ENCODE measurements around the gene LAMTOR4.
"Not testable (repeated sequence)": the region's sequence is repeated elsewhere in the genome, so short reads cannot be mapped to it uniquely, and the experiment has no call there.

Gene LAMTOR4

GRCh38 chr7:100126931-100127865 is 21.5 kb upstream of the LAMTOR4 start, which contains the start of gene MBLAC1:
Gene MBLAC1 (plus strand): TSS chr7:100126967. CDS start chr7:100127396, 429 bp downstream.
- peaks cover 13% of the 10 kb centered on the region for H3K36me3 Mint-ChIP-seq (ENCODE audit: insufficient read depth)
- H3K27ac Mint-ChIP-seq (ENCODE audit: low read depth): peak within 1 kb of the TSS; percentile 95
- no peaks in the 10 kb centered on the region for H3K9me3 Mint-ChIP-seq
- peaks cover 35% of the 10 kb centered on the region for H3K4me1 Mint-ChIP-seq
- H3K27me3 Mint-ChIP-seq: no peaks in the 10 kb centered on the region
- DNase-seq (ENCODE audit: low spot score in 2 of 2) (peak; percentile 89 to 91), ATAC-seq (replicated peaks; ENCODE audit: extremely low read depth, poor library complexity, severe bottlenecking) (peak; percentile 76)
- peak within 1 kb of the TSS; percentile 98 for H3K4me3 Mint-ChIP-seq

- Mint-ChIP-seq H3K4me3 (peak overlapping the region; percentile 98), H3K27ac (ENCODE audit: low read depth) (no peak overlapping the region), H3K27me3 (no peaks in the 10 kb centered on the region), H3K9me3 (no peaks in the 10 kb centered on the region), H3K4me1 (peaks cover 42% of the 10 kb centered on the region), H3K36me3 (ENCODE audit: insufficient read depth) (peaks cover 14% of the 10 kb centered on the region)
- no peak for ATAC-seq (replicated peaks; ENCODE audit: extremely low read depth, poor library complexity, severe bottlenecking)
- DNase-seq (ENCODE audit: low spot score in 2 of 2): peak in 1 of 2 donors; percentile 20
Measured at GRCh38 chr7:100127866-100128636, 20.7 kb upstream of the LAMTOR4 start.

- Mint-ChIP-seq H3K9me3 (no peaks in the 10 kb centered on the region), H3K27me3 (no peaks in the 10 kb centered on the region), H3K4me1 (peaks cover 42% of the 10 kb centered on the region), H3K36me3 (ENCODE audit: insufficient read depth) (peaks cover 14% of the 10 kb centered on the region), H3K27ac (ENCODE audit: low read depth) (no peak overlapping the region), H3K4me3 (peak overlapping the region; percentile 98)
- ATAC-seq (replicated peaks; ENCODE audit: extremely low read depth, poor library complexity, severe bottlenecking) (no peak), DNase-seq (ENCODE audit: low spot score in 2 of 2) (no peak)
Measured at GRCh38 chr7:100128637-100128963, 20.1 kb upstream of the LAMTOR4 start.

- peaks cover 35% of the 10 kb centered on the region for H3K4me1 Mint-ChIP-seq
- H3K27ac Mint-ChIP-seq (ENCODE audit: low read depth); H3K9me3 Mint-ChIP-seq; H3K27me3 Mint-ChIP-seq; DNase-seq (ENCODE audit: low spot score in 2 of 2); ATAC-seq (replicated peaks; ENCODE audit: extremely low read depth, poor library complexity, severe bottlenecking); H3K4me3 Mint-ChIP-seq: not testable (repeated sequence)
- H3K36me3 Mint-ChIP-seq (ENCODE audit: insufficient read depth): peaks cover 12% of the 10 kb centered on the region
Measured at GRCh38 chr7:100130220-100130607, 18.5 kb upstream of the LAMTOR4 start.

GRCh38 chr7:100130608-100131453 is 17.9 kb upstream of the LAMTOR4 start:
- no peaks in the 10 kb centered on the region for H3K27me3 Mint-ChIP-seq
- H3K27ac Mint-ChIP-seq (ENCODE audit: low read depth): peak overlapping the region; percentile 89
- DNase-seq (ENCODE audit: low spot score in 2 of 2) (peak; percentile 73 to 92), ATAC-seq (replicated peaks; ENCODE audit: extremely low read depth, poor library complexity, severe bottlenecking) (no peak)
- H3K4me3 Mint-ChIP-seq: peak overlapping the region; percentile 18
- H3K9me3 Mint-ChIP-seq: no peaks in the 10 kb centered on the region
- peaks cover 31% of the 10 kb centered on the region for H3K4me1 Mint-ChIP-seq
- peaks cover 12% of the 10 kb centered on the region for H3K36me3 Mint-ChIP-seq (ENCODE audit: insufficient read depth)

- DNase-seq (ENCODE audit: low spot score in 2 of 2) (no peak), ATAC-seq (replicated peaks; ENCODE audit: extremely low read depth, poor library complexity, severe bottlenecking) (no peak)
- Mint-ChIP-seq H3K9me3 (no peaks in the 10 kb centered on the region), H3K27ac (ENCODE audit: low read depth) (peak overlapping the region; percentile 39), H3K27me3 (no peaks in the 10 kb centered on the region), H3K4me3 (no peak overlapping the region), H3K36me3 (ENCODE audit: insufficient read depth) (peaks cover 3% of the 10 kb centered on the region), H3K4me1 (peaks cover 21% of the 10 kb centered on the region)
Measured at GRCh38 chr7:100132126-100132525, 16.6 kb upstream of the LAMTOR4 start.

GRCh38 chr7:100132697-100133151 is 16.0 kb upstream of the LAMTOR4 start:
- Mint-ChIP-seq H3K36me3 (ENCODE audit: insufficient read depth) (peaks cover 3% of the 10 kb centered on the region), H3K27me3 (no peaks in the 10 kb centered on the region), H3K4me1 (peaks cover 19% of the 10 kb centered on the region), H3K4me3 (no peak overlapping the region), H3K27ac (ENCODE audit: low read depth) (peak overlapping the region; percentile 39), H3K9me3 (no peaks in the 10 kb centered on the region)
- DNase-seq (ENCODE audit: low spot score in 2 of 2) (peak; percentile 39 to 46), ATAC-seq (replicated peaks; ENCODE audit: extremely low read depth, poor library complexity, severe bottlenecking) (peak; percentile 68)

- Mint-ChIP-seq H3K4me1 (no peaks in the 10 kb centered on the region), H3K27ac (ENCODE audit: low read depth) (no peak overlapping the region), H3K4me3 (no peak overlapping the region), H3K36me3 (ENCODE audit: insufficient read depth) (no peaks in the 10 kb centered on the region), H3K9me3 (no peaks in the 10 kb centered on the region), H3K27me3 (peaks cover 8% of the 10 kb centered on the region)
- no peak for DNase-seq (ENCODE audit: low spot score in 2 of 2)
- no peak for ATAC-seq (replicated peaks; ENCODE audit: extremely low read depth, poor library complexity, severe bottlenecking)
Measured at GRCh38 chr7:100137851-100138760, 10.6 kb upstream of the LAMTOR4 start.

- Mint-ChIP-seq H3K4me3 (no peak overlapping the region), H3K36me3 (ENCODE audit: insufficient read depth) (no peaks in the 10 kb centered on the region), H3K27ac (ENCODE audit: low read depth) (no peak overlapping the region), H3K9me3 (no peaks in the 10 kb centered on the region), H3K27me3 (peaks cover 8% of the 10 kb centered on the region), H3K4me1 (no peaks in the 10 kb centered on the region)
- ATAC-seq (replicated peaks; ENCODE audit: extremely low read depth, poor library complexity, severe bottlenecking): no peak
- no peak for DNase-seq (ENCODE audit: low spot score in 2 of 2)
Measured at GRCh38 chr7:100141555-100141949, 7.2 kb upstream of the LAMTOR4 start.

- Mint-ChIP-seq H3K27ac (ENCODE audit: low read depth) (no peak overlapping the region), H3K36me3 (ENCODE audit: insufficient read depth) (no peaks in the 10 kb centered on the region), H3K4me3 (no peak overlapping the region), H3K4me1 (no peaks in the 10 kb centered on the region), H3K9me3 (no peaks in the 10 kb centered on the region), H3K27me3 (peaks cover 8% of the 10 kb centered on the region)
- DNase-seq (ENCODE audit: low spot score in 2 of 2): no peak
- ATAC-seq (replicated peaks; ENCODE audit: extremely low read depth, poor library complexity, severe bottlenecking): no peak
Measured at GRCh38 chr7:100142461-100142860, 6.3 kb upstream of the LAMTOR4 start.

GRCh38 chr7:100146350-100146749 is 2.4 kb upstream of the LAMTOR4 start:
- H3K27ac Mint-ChIP-seq (ENCODE audit: low read depth); H3K27me3 Mint-ChIP-seq; H3K4me3 Mint-ChIP-seq; H3K9me3 Mint-ChIP-seq; ATAC-seq (replicated peaks; ENCODE audit: extremely low read depth, poor library complexity, severe bottlenecking); DNase-seq (ENCODE audit: low spot score in 2 of 2): not testable (repeated sequence)
- H3K4me1 Mint-ChIP-seq: peaks cover 17% of the 10 kb centered on the region
- H3K36me3 Mint-ChIP-seq (ENCODE audit: insufficient read depth): peaks cover 10% of the 10 kb centered on the region
